Measurements from ENCODE around the gene C5AR1. TPM values are rescaled to one million over a fixed set of nuclear protein-coding genes. Genes with fewer than 3 reads are reported as not detected.
"Not testable (repeated sequence)": the region's sequence is repeated elsewhere in the genome, so short reads cannot be mapped to it uniquely, and the experiment has no call there.

C5AR1 gene
- total RNA-seq, 1 donor from 2014 or later = 2.2 TPM

DNA sequence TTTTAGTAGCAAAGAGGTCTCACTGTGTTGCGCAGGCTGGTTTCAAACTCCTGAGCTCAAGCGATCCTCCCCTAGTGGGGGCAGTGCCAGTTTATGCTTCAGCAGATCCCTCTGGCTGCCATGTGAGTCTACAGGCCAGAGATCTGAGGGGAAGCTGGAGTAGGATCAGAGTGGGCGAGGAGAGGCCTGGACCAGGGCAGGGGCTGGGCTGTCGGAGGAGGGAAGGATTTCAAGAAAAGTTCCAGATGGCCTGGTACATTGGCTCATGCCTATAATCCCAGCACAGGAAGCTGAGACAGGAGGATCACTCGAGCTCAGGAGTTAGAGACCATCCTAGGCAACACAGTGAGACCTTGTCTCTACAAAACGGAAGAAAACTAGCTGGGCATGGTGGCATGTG lies 49.3 kb downstream of the C5AR1 start:
- intact Hi-C loops (cut with micrococcal nuclease) = no loop called here

DNA sequence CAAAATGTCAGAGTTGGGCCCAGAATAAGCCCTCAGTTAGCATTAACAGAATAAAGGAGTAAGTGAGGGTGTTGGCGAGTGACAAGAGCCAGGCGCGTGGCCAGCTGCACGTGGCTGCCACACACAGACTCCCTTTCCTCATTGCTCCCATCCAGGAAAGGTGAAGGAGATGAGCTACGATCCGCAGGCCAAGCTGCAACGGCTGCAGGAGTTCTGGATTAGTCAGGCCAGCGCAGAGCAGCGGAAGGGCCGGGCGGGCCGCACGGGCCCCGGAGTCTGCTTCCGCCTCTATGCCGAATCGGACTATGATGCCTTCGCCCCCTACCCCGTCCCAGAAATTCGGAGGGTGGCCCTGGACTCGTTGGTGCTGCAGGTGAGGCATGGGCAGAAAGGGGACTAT lies 52.7 kb downstream of the C5AR1 start:
- intact Hi-C loops (cut with micrococcal nuclease) = no loop called here

DNA sequence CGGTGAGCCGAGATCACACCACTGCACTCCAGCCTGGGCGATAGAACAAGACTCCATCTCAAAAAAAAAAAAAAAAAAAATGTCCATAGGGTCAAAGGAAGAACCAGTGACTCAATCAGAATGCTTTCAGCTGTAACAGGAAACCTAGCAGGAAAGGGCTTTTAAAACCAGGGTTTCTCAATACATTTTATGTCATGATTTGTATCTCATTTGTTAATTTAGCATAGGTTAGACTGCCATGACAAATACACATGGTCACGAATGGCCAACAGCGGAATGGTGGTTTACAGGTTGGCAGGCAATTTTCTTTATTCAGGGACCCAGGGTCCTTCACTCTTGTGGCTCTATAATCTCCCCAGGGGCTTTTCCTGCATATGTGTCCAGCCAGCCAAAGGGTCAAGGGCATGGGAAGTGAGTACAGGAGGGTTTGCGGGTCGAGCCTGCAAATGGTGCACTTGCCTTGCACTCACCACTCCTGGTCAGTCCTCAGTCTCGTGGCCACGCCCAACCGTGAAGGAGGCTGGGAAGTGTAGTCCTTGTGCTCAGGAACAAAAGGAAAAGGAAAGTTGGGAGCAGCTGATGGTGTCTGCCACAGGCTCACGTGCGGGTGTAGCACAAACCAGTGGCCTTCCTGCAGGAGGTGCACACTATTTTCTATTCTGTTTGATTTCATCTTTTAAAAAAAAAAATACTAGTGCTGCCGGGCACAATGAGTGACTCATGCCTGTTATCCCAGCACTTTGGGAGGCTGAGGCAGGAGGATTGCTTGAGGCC lies 54.3 kb downstream of the C5AR1 start:
- intact Hi-C loops (cut with micrococcal nuclease) = no loop called here

DNA sequence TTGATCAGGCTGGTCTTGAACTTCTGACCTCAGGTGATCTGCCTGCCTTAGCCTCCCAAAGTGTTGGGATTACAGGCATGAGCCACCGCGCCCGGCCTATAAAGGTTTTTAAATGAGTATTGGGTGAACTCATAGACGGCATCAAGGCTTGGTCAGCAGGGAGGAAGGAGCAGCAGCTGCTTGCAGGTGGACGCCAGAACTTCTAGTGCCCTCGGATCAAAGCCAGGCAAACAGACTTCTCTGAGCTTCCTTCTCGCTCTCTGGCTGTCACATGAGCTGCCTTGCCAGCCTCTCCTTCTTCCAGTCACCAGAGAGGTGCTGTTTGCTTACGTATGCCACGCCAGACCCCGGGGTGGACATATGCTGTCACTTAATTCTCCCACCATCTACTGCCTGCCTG lies 55.8 kb downstream of the C5AR1 start:
- intact Hi-C loops (cut with micrococcal nuclease) = not testable (repeated sequence)

DNA sequence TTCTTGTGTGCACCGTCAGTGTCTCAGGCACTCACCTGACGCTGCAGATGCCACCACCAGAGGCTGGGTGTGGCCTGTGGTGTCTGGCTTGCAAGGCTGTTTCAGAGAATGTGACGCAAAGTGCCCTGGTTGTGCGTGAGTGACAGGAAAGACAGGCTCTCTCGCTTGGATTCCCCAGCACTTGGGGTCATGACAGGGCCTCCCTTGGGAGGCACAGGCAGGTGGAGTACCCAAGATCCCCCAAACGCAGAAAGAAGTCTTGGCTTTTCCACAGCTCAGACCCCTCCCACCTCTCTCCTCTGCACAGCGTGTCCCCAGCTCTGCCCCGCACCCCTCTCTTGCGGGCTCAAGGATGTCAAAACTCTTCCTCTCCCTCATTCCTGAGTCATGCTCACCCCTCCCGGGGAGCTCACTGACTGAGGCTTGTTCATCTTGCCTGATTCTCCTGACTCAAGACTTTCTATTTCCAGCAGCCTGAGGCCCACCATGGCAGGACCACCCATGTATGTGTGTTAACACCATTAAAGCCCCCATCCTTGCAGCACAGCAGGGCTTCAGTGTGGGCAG lies 60.5 kb downstream of the C5AR1 start:
- intact Hi-C loops (cut with micrococcal nuclease) = no loop called here

DNA sequence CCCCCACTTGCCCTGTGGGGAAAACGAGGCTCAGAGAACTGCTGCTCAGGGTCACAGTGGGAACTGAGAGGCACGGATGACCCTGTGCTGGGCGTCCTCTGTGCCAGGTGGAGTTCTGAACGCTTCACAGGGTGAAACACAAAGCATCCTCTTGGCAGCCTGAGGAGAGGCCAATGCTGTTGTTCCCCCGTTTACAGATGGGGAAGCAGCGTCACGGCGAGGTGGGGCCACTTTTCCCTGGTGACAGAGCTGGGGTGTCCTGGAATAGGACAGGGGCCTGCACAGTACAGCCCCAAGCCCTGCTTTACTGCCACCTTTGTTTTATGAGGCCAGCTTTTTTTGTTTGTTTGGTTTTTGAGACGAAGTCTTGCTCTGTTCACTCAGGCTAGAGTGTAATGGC lies 61.6 kb downstream of the C5AR1 start:
- intact Hi-C loops (cut with micrococcal nuclease) = no loop called here

Other genes with a start within 250 kb of the C5AR1 start
- 135 and 147 TPM in 2 replicates for gene ZC3H4, start 196.1 kb upstream of the C5AR1 start, total RNA-seq
- 116 TPM in 2 replicates for gene SAE1, start 179.0 kb upstream of the C5AR1 start, total RNA-seq
- gene BBC3, start 78.7 kb upstream of the C5AR1 start, total RNA-seq = 20.2 and 22.0 TPM in 2 replicates
- gene CCDC9, start 53.3 kb upstream of the C5AR1 start, total RNA-seq = 35.4 and 36.9 TPM in 2 replicates
- 10.3 and 10.6 TPM in 2 replicates for gene INAFM1, start 35.0 kb upstream of the C5AR1 start, total RNA-seq
- gene C5AR2, start 22.3 kb downstream of the C5AR1 start, total RNA-seq = 0.17 and 0.22 TPM in 2 replicates
- 15.9 and 16.6 TPM in 2 replicates for gene DHX34, start 39.5 kb downstream of the C5AR1 start, total RNA-seq
- not detected in 2 replicates for gene MEIS3, start 109.7 kb downstream of the C5AR1 start, total RNA-seq
- gene SLC8A2, start 162.0 kb downstream of the C5AR1 start, total RNA-seq = 0.12 TPM in 1 of 2 replicates, not detected in the other
- 11.0 and 13.8 TPM in 2 replicates for gene KPTN, start 174.4 kb downstream of the C5AR1 start, total RNA-seq
- 101 and 102 TPM in 2 replicates for gene NAPA, start 205.2 kb downstream of the C5AR1 start, total RNA-seq

Measured in T-helper 1 cell treated with Interleukin-12 subunit alpha and Interleukin-12 subunit beta and Interleukin-4 antibody, amounts not matched to agents 30 ng/mL and 1 ng/mL, for 36 hours (primary cell).